Measurements from ENCODE around the gene COL6A3.

- no peak for TF ChIP-seq CTCF (IDR thresholded peaks at IDR 0.05)
- no peak for TF ChIP-seq POLR2AphosphoS5 (IDR thresholded peaks at IDR 0.05)
- TF ChIP-seq POLR2A (IDR thresholded peaks at IDR 0.05), result no peak
- TF ChIP-seq EP300 (IDR thresholded peaks at IDR 0.05; ENCODE audit: low read depth), result no peak
Measured at GRCh38 chr2:237403024-237403882, 10.7 kb downstream of the COL6A3 start.
